Anterior cingulate cortex (tissue), 58 donors: Measurements from ENCODE around the gene RCC1.
"Not testable (repeated sequence)": the region's sequence is repeated elsewhere in the genome, so short reads cannot be mapped to it uniquely, and the experiment has no call there.

Experiments used
- DNase-seq, 58 donors: peaks; one replicate each; lab custom pipeline; 2025; lab: John Stamatoyannopoulos, UW

The RCC1 gene

DNA sequence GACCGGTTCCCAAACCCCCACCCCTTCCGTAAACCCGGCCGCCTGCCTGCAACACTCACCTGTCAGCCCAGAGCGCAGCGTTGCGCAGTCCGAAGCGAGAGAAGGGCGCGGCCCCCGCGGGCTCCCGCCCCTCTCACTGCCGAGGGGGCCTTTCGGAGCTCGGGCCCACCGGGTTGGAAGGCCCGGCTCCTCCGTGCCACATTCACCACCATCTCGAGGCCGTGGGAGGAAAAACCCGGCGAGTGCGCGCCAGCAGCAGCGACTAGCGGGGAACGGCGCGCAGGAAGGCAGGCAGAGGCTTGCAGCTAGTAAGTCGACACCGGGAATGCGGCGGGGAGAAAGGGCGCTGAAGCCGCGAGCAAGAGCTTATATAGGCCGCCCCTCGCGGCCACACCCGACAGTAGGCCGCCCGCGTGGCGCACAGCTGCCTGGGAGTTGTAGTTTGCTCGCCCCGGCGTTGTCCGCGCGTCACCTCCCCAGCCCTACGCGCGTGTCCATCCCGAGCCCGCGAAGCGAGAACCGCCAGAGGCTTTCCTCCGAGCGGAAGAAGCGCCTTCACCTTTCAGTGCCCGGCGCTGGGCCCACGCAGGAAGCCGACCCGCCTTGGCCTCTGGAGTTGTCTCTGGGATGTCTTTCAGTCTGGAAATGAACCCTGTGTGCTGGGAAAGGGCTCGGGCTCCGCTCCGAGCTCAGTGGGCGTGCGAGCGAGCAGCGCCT lies 75.8 kb downstream of the RCC1 start:
- DNase-seq: peak; percentile 48 to 96 (median 91)

DNA sequence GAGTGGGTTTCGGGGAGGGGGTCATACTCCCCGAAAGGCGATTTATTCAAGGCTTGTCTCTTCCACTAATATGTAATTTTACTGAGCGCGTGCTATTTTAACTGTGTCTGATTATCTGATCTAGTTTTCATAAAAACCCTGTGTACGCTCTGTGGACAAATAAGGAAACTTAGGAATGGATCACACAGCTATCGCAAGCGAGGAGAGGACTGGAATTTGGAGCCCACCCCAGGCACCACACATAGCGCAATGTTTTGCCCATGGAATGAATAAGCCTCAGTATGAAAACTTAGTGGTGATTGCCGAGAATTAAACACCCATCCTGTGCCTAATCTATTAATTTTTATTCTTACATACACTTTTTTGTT lies 76.4 kb downstream of the RCC1 start:
- DNase-seq: peak in 1 of 58 donors; percentile 44

DNA sequence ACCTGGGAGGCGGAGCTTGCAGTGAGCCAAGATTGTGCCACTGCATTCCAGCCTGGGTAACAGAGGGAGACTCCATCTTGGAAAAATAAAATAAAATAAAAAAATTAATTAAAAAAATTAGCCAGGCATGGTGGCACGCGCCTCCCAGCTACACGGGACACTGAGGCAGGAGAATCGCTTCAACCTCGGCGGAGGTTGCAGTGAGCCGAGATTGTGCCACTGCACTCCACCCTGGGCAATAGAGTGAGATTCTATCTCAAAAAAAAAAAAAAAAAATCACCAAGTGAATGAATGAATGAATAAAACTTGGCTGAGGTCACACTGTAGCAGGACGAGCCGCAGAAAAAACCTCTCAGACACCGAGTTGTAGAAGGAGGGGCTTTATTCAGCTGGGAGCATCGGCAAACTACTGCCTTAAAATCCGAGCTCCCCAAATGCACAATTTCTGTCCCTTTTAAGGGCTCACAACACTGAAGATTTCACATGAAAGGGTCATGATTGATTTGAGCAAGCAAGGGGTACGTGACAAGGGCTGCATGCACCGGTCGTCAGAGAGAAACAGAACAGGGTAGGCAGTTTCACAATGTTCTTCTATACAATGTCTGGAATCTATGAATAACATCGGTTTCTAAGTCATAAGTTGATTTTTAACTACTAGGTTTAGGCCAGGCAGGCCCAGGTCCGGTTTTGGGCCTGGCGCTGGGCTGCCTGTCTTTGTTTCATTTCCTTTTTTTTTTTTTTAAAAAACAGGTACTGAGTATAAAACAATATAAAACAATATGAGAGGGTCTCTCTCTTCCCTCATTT lies 80.9 kb downstream of the RCC1 start:
- not testable (repeated sequence) for DNase-seq
